Mammary microvascular endothelial cell (primary cell): ENCODE results near the gene NPHS2. TPM values are rescaled to one million over a fixed set of nuclear protein-coding genes. Genes with fewer than 3 reads are reported as not detected.

Source experiments
- total RNA-seq: library from RNA; depleted of rRNA; stranded (reverse); fragments of >200 nt; gene quantifications from 2 replicates; pipeline ENCODE4 v1.2.3, GENCODE V29; 2015

The NPHS2 gene
- not detected in 2 replicates for total RNA-seq

GRCh38 chr1:179575497-179576314 is at the start of gene NPHS2:
NPHS2 (minus strand) TSS chr1:179575948; CDS start chr1:179575864, 84 bp downstream.

GRCh38 chr1:179591592-179592580 is 16.1 kb upstream of the NPHS2 start, which contains the start of gene TDRD5:
TDRD5 (plus strand) TSS chr1:179591832; CDS start chr1:179592616, 784 bp downstream.

Other genes starting within 250 kb of the NPHS2 start
- 1.8 TPM in 1 of 2 replicates, not detected in the other for gene AXDND1, start 210.0 kb downstream of the NPHS2 start, total RNA-seq
- gene TDRD5, start 15.9 kb upstream of the NPHS2 start, total RNA-seq: under 0.01 and 0.05 TPM in 2 replicates
- 0.30 and 0.47 TPM in 2 replicates for gene FAM163A, start 167.3 kb upstream of the NPHS2 start, total RNA-seq